ENCODE data around the gene B4GALNT3. TPM values are rescaled to one million over a fixed set of nuclear protein-coding genes. Genes with fewer than 3 reads are reported as not detected.
"Not testable (repeated sequence)": the region's sequence is repeated elsewhere in the genome, so short reads cannot be mapped to it uniquely, and the experiment has no call there.

B4GALNT3 gene
- total RNA-seq (2014; rRNA removed; shearing (Covaris generic)), result 1.4 and 1.7 TPM in 2 replicates
- polyA plus RNA-seq (2014; cell fraction: nucleus; rRNA removed), result 3.6 and 4.2 TPM in 2 replicates

DNA sequence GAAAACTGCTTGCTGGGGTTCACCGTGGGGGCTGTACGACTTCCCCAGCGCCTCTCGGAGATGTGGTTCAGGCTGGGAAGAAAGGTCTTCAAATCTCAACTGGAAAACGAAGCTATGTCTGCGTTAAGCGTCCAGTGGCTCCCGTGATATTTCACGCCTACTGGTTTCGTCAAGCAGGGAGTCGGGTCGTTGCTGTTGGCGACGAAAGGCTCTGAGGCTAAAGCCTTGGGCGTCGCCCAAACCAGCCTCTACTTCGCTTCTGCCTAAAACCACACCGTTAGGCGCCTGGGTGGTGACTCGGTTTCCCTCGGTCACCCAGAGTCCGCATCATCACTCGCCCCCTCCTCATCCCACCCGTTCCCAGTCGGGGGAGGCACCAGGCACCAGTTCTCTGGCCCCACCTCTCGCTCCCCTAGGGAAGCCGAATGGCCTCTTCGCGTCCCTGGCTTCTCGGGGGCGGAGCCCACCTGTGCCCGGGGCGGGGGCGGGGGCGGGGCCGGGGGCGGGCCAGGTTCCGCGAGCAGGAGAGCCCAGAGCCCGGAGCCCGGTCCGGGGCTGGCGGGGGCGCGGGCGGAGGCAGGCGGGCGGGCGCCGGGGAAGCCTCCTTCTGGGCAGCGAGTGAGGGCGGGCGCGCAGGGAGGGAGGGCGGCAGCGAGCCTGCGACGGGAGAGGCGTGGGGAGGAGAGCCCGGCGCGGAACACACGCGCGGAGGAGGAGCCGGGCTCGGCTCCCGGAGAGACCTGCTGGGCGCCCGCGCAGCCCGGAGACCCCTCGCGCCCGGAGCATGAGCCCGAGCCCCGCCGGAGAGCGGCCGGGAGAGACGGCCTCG, at the start of gene B4GALNT3:
B4GALNT3 (plus strand) TSS at position 510 of the 829 bp plus-strand sequence. CDS start 438 bp downstream, outside the sequence.
- peak; percentile 14 for DNase-seq (ENCODE audit: extremely low read depth, low read depth)

DNA sequence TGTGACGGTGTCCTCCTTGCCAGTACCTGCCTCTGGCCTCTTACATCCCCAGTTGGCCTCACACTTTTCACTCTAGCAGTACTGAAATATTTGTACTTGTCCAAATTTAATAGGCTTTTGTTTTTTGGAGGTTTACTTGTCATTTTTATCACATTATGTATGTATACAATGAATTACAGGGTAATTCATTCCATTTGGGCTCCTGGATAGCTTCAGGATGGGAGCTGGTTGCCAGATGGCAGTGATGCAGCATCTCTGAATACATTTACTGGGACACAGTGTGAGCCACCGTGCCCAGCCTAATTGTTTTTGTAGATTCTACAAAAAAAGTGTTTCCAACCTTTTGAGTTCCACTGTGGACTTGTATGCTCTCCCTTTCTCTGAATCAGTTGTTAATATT, 44.9 kb upstream of the B4GALNT3 start:
- DNase-seq (ENCODE audit: extremely low read depth, low read depth), result no peak

GRCh38 chr12:418432-418831, 41.3 kb upstream of the B4GALNT3 start:
- no peak for DNase-seq (ENCODE audit: extremely low read depth, low read depth)

DNA sequence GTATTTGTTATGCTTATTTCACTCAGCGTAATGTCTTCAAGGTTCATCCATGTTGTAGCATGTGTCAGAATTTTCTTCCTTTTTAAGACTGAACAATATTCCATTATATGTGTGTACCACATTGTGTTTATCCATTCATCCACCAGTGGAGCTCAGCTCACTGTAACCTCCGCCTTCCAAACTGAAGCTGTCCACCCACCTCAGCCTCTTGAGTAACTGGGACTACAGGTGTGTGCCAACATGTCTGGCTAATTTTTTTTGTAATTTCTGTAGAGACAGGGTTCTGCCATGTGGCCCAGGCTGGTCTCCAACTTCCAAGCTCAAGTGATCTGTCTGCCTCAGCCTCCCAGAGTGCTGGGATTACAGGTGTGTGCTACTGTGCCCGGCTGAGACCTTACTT, 37.2 kb upstream of the B4GALNT3 start:
- no peak for DNase-seq (ENCODE audit: extremely low read depth, low read depth)

- not testable (repeated sequence) for DNase-seq (ENCODE audit: extremely low read depth, low read depth)
Observed at GRCh38 chr12:435737-436136, 24.0 kb upstream of the B4GALNT3 start.

- DNase-seq (ENCODE audit: extremely low read depth, low read depth), result peak; percentile 56
Observed at GRCh38 chr12:442235-442884, 17.4 kb upstream of the B4GALNT3 start.

DNA sequence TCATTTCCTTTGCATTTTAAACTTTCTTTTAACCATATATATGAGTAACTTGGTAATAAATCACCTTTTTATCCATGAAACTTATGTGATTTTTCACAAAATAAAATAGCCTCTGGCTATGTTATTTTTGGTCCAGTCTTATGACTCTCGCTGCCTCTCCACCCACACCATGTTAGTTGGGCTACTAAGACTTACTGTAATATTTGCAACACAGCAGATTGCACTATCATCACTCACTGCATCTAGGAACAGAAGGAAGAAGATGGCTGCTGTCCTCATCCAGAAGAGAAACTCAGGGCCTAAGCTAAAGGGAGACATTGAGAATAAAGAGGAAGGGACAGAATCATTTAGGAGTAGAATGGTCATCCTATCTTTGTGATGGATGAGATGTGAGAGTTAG, 12.6 kb upstream of the B4GALNT3 start:
- no peak for DNase-seq (ENCODE audit: extremely low read depth, low read depth)

- no peak for DNase-seq (ENCODE audit: extremely low read depth, low read depth)
Observed at GRCh38 chr12:449203-449602, 10.5 kb upstream of the B4GALNT3 start.

- no peak for DNase-seq (ENCODE audit: extremely low read depth, low read depth)
Observed at GRCh38 chr12:450438-450837, 9.3 kb upstream of the B4GALNT3 start.

GRCh38 chr12:452667-453210, 7.0 kb upstream of the B4GALNT3 start:
- no peak for DNase-seq (ENCODE audit: extremely low read depth, low read depth)

GRCh38 chr12:454833-455232, 4.9 kb upstream of the B4GALNT3 start:
- no peak for DNase-seq (ENCODE audit: extremely low read depth, low read depth)

GRCh38 chr12:455821-456220, 3.9 kb upstream of the B4GALNT3 start:
- no peak for DNase-seq (ENCODE audit: extremely low read depth, low read depth)

DNA sequence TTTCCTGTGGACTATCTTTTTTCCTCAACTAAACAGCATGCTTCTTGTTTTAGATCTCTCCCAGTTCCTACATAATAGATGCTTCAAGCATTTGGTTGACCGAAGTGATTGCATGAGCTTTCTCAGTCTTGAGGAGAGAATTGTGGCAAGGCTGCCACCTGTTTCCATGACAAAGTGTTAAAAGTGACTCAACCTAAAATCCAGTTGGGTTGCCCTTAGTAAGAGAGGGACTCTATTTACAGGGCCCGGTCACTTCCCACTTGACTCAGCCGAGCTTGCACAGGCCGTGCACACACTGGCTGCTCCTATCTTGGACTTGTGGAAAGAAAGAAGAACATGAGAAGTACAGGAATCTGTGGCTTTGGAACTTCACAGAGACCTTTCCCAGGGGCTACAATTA, 2.1 kb upstream of the B4GALNT3 start:
- DNase-seq (ENCODE audit: extremely low read depth, low read depth), result no peak

- no peak for DNase-seq (ENCODE audit: extremely low read depth, low read depth)
Observed at GRCh38 chr12:459050-459429, 699 bp upstream of the B4GALNT3 start.

- no peak for DNase-seq (ENCODE audit: extremely low read depth, low read depth)
Observed at GRCh38 chr12:460261-461230, 807 bp downstream of the B4GALNT3 start.

GRCh38 chr12:461425-461824, 1.7 kb downstream of the B4GALNT3 start:
- no peak for DNase-seq (ENCODE audit: extremely low read depth, low read depth)

GRCh38 chr12:462936-463705, 3.4 kb downstream of the B4GALNT3 start:
- no peak for DNase-seq (ENCODE audit: extremely low read depth, low read depth)

DNA sequence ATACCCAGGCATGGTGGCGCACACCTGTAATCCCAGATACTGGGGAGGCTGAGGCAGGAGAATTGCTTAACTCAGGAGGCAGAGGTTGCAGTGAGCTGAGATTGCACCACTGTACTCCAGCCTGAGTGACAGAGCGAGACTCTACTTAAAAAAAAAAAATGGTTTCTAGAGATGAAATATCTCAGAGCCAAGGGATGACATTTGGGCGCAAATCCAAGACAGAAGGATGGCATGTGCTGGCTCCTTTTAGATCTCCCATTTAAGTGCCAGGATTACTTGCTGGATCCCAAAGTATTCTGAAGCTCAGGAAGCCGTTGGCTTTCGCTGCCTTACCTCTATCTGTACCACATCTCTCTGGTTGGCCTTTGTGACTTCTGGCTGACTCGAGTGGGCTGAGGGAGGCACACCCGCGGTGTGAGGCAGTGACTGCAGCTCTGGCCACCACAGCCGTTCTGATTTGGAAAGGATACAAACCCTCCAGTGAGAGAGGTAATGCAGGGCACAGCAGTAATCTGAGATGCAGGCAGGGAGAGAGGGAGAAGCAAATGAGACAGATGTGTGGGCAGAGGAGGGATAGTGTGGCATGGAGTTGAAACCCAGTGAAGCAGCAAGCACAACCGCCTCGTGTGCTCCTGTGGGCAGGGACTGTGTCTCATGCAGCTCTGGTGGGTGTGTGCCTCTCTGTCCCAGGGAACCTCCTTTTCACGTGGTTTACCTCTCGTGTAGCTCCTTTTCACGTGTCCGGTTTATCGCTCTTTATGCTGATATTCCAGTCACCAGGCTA, 4.9 kb downstream of the B4GALNT3 start:
- no peak for DNase-seq (ENCODE audit: extremely low read depth, low read depth)

- no peak for DNase-seq (ENCODE audit: extremely low read depth, low read depth)
Observed at GRCh38 chr12:466039-466438, 6.3 kb downstream of the B4GALNT3 start.
